NCI-H82 (cell line): ENCODE results near the gene PDGFRB.
"Not testable (repeated sequence)": the region's sequence is repeated elsewhere in the genome, so short reads cannot be mapped to it uniquely, and the experiment has no call there.

Experiments used
- DNase-seq: peaks from one replicate; lab custom pipeline; 2025; lab: John Stamatoyannopoulos, UW

Gene PDGFRB

DNA sequence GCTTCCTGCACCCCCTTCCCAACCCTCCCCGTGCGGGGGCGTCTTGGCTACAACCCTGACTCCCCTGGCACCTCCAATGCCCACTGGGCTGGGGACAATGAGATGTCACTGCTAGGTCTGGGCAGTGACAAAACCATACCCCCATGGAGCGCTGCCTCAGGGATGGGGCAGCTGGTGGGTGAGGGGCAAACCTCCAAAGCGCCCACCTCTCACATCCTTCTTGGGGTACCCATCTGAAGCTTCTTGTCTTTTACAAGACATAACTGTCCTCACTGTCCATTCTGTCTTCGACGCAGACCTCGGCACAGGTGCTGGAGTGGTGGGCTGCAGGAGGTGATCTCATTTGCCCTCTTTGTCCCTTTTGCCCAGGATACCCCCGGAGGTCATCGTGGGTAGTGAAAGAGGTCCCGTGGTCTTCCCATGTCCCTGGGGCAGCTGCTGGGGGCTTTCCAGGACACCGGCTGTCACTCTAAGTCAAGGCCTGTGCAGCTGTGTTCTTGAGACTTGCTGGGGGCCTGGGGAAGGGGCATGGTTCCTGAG lies 41.5 kb downstream of the PDGFRB start:
- peak; percentile 29 for DNase-seq

DNA sequence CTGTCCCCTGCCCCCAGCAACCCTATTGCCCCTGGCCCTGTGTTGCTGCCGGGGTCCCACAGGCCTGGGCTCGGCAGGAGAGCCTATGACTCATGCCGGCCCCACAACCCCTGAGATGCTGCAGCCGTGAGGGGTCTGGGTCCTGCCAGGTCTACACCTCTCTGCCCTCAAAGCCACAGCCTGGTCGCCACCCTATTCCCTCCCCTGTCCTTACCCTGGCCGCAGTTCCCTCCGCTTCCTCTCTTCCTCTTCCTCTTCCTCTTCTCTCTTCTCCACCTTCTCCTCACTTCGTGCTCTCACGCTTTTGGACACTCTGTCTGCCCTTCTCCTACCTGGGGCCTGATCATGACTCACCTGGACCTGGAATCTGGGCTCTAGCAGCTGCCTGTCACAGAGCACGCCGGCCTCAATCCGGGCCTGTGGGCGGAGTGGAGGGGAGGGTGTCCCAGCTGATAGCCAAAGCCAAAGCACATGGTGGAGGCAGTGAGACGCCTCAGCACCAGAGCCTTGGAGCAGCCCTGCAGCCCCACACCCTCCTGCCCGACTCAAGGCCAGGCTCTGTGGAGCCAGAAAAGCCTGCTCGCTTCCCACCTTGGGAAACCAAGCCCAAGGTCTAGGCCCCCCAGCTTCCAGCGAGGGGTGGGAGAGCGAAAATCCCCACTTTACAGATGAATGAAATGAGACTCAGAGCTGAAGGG lies 42.4 kb downstream of the PDGFRB start:
- no peak for DNase-seq

DNA sequence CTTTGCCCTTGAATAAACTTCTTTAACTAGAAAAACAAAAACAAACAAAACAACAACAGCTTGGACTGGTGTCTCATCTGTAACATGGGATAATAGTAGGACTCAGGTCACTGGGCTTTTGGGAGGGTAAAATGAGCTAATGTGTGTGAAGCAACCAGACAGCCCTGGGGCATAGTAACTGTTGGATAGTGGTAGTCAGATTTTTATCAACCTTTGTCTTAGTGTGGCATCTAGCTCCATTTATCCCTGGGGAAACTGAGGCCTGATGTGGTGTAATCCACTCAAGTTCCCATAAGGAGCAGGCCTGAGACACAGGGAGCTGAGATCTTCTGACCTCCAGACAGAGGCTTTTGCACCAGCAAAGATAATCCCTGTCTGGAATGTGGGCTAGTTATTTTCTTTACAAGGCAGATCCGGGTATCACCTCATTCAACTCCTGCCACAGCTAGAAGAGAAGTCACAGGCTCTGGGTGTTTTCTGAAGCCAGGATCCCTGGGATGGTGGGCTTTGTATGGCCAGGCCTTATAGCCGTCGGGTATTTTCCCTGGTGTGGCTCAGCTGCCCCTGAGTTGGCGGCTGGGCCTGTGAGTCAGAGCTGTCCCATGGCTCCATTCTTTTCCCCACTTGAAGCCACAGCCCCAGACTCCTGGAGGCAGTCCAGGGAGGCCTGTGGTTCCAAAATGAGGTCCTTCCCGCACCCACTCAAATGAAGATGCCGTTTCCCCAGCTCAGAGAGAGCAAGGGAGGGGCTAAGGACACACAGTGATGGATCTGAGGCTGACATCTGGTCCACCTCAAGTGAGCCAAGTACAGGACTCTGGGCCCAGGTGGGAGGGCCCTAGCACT lies 43.2 kb downstream of the PDGFRB start:
- DNase-seq, result peak; percentile 47

DNA sequence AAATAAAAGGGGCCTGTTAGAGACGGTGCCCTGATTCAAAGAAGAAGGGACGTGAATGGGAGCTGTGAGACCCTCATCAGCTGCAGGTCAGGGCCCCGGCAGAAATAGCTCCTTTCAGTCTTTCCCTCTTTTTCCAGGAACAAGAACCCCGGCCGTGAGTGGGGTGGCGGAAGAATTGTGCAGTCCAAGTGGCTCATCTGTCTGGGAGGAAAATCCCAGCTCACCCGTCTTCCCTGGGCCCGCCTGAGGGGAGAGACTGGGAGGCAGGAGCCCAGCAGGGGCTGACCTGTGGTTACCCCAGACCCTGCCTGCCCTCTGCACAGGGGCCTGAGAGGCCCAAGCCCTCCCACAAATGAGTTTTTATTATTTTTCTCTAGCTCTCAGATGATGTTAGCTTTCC lies 44.5 kb downstream of the PDGFRB start:
- no peak for DNase-seq

DNA sequence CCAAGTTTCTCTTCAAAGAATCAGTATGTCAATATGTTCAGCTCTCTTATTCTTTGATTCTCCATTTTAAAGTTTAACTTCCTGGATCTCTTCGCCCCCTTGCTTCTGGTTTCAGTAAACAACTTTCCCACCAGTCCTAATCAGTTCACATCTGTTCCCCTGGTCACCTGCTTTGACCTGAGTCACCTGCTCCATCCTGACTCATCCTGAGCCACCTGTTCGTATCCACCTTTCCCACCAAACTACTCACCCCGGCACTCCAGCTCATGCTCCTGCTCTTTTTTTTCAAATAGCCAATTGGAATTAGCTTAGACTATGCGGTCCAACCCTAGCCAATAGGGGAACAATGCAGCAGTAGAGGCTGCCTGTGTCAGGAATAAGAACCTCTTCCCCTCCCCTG lies 45.7 kb downstream of the PDGFRB start:
- no peak for DNase-seq

DNA sequence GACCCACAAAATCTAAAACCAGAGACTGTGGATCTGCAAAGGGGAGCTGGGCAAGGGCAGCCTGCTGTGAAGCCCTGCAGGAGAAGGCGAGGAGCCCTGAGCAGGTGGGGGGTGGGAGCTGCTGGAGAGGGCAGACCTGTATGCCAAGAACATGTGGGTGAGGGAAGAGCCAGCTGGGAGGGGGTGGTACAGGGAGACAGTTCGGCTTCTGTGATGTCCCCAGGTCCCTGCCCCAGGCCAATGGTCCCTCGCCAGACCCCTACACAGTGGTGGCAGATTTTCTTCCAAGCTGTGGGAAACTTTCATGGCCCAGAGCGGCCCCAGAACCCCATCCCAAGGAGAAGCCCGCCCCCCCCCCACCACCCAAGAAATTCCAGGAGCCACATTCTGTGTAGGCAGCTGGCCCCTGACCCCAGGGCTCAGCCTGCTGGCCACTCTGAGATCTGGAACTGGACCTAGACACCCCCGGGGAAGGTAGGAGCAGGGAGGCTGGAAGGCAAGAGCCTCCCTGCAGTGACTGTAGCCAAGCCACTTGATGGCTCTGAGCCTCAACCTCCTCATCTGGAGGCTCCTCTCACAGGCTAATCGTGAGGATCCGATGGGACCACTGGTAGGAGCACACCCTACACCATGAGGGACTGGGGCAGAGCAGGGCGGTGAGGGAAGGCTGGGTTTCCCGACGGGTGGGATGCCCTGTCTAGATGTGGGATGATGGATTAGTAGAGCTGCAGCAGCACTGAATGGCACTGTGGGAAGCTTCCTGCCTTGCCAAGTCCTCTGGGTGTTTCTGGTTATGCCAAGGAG lies 46.7 kb downstream of the PDGFRB start:
- no peak for DNase-seq

DNA sequence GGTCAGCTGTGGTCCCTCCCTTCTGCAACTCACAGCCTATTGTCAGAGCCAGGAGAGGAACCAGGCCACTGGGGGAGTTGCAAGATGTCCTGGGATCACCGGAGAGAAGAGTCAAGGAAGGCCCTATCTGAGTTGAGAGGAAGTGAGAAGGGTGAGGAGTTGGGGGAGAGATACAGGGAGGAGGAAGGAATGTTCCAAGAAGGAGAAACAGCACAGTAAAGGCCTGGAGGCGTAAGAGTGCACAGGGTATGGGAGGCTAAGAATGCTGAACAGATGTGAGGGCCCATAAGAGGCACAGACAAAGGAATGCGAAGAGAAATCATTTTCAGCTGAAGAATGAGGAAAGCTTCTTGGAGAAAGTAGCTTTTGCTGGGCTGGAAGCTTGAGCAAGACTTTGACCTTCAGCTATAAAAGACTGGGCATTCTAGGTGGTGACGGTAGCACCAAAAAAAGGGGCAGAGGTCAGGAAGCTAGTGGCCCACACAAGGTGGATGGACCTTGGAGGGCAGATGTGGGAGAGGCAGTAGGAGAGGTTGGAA lies 47.7 kb downstream of the PDGFRB start:
- DNase-seq, result no peak

DNA sequence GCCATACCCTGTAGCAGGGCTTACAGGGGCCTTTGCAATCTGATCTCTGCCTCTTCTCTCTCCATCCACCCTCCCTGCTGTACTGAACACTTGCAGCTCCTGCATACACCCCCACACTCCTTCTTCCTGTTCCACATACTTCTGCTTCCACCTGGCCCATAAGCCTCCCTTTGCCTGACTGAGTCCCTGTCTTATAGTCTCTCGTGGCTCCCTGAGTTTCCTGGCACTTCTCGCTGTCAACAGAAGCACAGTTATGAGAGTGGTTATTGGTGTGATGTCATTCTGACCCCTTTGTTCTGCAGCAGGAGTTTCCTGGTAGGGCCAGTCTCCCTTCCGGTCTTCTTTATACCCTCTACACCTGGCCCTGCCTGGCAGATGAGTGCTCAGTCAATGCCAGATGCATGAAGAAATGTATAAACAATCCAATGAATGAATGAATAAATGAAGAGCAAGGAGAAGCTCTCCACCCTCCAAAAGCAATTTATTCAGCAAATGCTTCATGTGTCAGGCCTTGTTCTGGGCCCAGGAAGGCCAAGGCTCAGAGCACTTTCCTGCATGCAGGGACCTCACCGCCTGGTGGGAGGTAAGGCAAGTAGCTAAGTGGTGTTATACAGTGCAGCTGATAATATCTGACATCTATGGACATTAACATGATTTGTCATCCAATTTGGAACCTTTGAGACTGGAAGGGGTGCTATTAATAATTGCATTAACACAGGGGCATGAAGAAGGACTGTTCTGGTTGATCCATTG lies 48.8 kb downstream of the PDGFRB start:
- no peak for DNase-seq

DNA sequence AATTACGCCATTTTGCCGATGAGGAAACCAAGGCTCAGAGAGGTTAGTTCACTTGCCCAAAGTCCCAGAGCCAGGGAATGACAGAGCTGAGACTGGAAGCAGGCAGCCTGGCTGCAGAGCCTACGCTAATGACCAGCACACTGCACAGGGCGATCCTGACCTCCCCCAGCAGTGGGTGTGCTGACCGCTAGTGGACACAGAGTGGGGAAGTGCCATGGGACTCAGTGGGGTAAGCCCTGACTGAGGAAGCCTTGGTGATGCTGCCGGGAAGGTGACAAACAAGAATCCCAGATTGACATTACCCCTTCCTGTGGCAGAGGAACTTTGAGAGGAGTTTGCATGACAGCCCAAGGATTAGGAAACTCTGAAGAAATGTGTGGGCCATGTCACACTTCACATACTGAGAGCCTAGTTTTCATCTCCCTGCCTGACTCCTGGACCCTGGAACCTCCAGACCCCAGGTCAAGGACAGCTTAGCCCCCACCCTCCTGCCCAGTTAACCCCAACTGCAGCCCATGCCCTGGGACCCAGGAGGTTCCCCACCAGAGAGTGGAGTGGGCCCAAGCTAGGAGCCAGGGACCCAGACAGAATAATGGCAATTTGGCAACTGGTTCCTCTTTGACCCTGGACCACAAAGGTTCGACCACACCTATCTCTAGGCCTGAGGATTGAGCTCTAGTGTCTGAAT lies 49.6 kb downstream of the PDGFRB start:
- no peak for DNase-seq

DNA sequence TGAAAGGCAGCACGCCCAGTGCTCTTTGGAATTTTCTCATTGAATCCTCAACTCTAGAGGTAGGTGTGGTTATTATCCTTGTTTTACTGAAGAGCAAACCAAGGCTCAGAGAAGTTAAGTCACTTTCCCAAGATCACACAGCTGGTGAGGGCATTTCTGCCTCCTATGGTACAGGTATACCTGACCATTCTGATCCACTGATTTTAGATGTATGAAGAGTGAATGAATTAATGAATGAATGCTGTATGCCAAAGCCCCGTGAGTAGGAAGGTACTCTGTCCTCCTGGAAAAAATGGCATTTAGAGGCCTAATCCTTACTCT lies 51.1 kb downstream of the PDGFRB start:
- DNase-seq, result no peak

DNA sequence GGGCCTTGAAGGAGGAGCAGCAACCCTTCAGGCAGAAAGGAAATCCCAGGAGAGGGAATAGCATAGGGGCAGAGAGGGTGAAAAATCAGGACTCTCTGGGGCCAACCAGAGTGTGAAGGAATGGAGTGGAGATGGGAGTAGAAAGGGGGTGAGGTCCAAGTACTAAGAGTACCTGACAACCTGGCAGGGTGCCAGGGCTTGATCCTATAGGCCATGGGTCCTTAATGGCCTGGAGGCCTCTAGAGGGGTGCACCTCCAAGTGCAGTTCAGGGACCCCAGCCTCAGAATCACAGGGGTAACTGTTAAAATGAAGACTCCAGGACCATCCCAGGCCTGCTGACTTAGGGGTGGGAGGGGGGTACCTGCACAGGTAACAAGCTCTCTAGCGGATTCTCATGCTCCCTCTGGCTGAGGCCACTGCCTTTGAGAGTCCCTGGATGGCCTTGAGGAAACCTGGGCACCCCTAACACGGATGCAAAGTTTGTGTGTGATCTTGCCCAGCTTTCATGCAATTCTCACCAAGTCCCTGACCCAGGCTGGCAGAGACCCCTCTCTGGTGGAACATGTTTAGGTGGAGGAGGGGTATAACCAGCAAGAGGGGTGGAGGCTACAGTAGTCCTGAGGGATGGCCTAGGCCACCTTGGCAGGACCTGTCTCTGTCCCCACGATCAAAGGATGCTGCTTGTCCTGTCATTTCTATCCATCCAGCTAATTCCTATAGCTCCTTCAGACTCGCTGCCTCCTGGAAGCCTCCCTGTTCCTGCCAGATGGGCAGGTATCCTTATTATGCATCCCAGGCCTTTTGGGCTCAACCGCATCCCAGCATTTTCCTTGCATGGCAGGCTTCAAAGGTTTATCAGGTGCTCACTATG lies 51.7 kb downstream of the PDGFRB start:
- DNase-seq, result no peak

DNA sequence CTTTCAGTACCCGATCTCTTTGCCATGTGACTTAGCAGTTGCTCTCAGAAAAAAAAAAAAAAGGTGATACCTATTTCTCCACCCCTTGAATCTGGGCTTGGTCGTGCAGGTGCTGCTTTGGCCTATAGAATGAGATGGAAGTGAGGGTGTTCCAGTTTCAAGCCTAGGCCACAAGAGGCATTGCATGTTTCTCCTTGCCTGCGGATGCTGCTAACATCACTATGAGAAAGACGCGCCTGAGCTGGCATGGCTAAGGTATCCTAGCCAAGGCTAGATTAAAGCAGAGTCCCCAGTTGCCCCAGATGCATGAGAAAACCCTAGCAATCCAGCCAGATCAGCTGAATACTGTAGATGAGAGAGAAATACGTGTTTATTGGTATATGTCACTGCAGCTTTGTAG lies 54.6 kb downstream of the PDGFRB start:
- no peak for DNase-seq

DNA sequence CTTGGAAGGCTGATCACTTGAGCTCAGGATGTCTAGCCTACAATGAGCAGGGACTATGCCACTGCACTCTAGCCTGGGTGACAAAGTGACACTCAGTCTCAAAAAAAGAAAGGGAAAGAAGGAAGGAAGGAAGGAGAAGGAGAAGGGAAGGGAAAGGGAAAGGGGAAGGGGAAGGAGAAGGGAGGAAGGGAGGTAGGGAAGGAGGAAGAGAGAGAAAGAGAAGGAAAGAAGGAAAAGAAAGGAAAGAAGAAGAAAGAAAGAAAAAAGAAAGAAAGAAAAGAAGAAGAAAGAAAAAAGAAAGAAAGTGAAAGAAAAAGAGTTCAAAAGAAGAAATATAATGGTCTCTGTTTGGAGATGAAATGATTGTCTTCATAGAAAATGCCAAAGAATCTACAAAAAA lies 58.5 kb downstream of the PDGFRB start:
- DNase-seq, result no peak

DNA sequence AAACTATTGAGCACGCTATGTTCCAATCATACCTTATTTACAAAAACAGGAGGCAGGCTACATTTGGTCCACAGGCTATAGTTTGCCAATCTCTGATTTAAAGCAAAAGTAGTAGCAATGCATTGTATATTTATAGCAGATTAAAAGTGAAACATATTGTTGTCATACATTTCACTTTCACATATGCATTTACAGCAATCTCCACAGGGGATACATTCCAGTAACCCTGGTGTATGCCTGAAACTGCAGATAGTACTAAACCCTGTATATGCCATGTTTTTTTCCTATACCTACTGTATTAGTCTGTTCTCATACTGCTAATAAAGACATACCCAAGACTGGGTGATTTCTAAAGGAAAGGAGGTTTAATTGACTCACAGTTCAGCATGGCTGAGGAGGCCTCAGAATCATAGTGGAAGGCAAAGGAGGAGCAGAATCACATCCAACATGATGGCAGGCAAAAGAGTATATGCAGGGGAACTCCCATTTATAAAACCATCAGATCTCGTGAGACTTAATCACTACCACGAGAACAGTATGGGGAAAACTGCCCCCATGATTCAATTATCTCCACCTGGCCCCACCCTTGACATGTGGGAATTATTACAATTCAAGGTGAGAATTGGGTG lies 63.4 kb downstream of the PDGFRB start:
- DNase-seq, result no peak

DNA sequence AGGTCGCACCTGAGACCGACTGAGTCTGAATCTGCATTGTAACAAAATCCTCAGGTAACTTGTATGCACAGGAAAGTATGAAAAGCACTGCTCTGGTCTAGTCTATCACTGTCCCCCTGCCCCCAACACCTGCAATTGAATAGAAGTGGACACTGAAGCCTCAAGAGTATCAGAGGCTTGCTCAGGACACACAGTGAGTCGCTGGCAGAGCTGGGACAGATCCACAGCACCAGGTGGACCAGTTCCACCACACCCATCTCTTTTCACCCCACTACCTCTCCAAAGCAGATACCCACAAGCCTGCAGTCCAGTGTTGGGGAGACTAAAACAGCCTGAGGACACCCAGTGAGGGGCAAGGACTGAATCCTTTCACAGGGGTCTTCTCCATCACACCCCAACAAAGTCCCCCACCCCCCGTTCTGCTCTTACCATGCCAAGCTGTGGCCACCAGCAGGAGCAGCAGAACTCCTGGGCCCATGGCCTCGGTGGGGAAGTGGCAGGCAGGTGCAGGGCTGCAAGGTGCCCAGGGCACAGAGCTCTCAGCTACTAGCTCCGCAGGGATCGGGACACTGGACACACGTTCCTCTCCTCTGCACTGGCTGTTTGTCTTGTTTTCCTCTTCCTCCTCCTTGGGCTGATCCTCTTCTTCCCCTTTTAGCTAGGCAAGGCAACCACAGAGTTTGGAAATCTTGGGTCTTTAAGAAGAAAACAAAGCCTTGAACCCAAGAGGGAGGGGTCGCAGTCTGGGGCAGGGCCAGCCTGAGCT lies 69.5 kb downstream of the PDGFRB start, which contains the start of gene CSF1R:
CSF1R (minus strand) TSS at position 605 of the 766 bp plus-strand sequence; CDS start at position 478, 127 bp downstream.
- DNase-seq, result no peak

DNA sequence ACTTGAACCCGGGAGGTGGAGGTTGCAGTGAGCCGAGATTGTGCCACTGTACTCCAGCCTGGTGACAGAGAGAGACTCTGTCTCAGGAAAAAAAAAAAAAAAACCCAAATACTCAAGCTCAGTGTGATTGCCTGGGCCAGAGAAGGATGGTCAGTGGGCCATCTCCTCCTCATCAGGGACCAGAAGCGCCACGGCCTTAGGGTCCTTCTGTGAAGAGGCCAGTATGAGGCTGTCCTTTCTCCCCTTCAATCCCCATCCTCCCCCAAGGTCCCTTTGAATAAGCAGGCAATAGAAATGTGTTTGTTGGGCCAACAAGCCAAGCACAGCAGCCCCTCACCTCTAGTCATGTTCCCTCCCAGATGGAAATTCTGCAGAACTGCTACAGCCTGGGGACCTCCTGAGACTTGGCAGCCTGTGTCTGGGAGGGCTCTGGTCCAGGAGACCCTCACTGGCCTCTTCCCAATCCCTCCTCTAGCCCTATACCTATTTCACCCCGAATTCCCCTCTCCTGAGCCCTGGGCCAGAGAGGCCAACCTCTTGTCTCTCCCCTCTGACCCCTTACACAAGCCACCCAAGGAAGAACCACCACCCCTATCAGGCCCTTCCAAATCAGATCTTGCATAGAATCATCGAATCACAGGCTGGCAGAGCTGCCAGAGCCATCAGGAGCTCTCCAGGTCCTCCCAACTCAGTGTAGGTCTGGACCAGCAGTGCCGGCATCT lies 70.3 kb downstream of the PDGFRB start:
- no peak for DNase-seq

DNA sequence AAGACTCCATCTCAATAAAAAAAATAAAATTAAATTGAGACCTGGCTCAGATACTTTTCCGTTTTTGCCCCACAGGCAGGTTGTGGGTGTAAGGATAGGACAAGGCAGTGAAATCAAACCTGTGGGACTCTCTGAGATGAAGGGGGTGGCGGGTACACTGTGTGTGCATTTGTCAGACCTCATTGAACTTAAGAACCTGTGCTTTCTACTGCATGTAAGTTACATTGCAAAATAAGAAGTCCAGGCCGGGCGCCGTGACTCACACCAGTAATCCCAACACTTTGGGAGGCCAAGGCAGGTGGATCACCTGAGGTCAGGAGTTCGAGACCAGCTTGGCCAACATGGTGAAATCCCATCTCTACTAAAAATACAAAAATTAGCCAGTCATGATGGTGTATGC lies 70.9 kb downstream of the PDGFRB start:
- DNase-seq, result not testable (repeated sequence)

DNA sequence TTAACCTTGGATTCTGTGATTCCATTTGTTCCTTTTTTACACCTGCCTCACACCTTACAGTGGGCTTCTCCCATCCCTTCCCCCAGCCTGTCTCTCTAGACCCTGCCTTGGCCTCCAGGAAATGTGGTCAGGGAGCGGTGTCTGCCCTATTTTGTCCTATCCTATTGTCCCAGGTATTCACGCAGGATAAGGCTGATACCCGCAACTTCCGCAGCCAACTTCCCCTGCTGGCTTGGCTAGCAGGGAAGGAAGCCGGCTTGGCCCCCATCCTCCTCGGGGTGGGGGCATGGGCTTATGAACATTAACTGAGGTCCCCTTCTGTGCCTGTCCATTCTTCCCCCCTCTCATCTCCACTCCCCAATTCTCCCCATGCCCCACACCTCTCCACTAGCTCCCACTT lies 72.8 kb downstream of the PDGFRB start:
- no peak for DNase-seq
